ENCODE measurements around the gene MRPL40.

DNA sequence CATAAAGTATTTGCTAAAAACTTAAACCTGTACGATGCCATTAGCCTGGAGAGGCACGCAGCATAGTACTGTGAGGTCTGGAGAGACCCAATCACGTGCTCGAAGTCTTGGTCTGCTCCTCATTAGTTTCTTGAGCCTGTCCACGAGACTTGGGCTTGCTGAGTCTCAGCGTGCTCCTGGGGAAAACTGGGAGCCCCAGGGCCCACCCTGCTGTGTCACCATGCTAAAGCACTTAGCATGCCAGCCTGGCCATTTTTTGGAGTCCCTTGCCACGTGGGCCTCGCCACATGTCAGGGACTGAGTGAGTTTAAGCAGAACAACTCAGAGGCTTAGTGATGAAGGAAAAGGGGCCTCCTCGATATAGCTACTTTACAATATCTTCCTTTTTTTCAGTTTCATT lies 50.0 kb downstream of the MRPL40 start:
- TF ChIP-seq CTCF (IDR thresholded peaks at IDR 0.05) (no peak), POLR2A (IDR thresholded peaks at IDR 0.05) (no peak), POLR2AphosphoS5 (IDR thresholded peaks at IDR 0.05) (no peak)

Data from breast epithelium (tissue), 3 donors.